Skeletal muscle tissue (tissue), 4 donors: ENCODE results near the gene ZCCHC2. TPM values are rescaled to one million over a fixed set of nuclear protein-coding genes. Genes with fewer than 3 reads are reported as not detected.

Source experiments
- H3K27ac ChIP-seq: one replicate; pipeline ENCODE4 v1.7.0; 2013; ENCODE audit warnings: mild to moderate bottlenecking, low read depth, low read length, inconsistent platforms
- H3K27me3 ChIP-seq, 3 donors: one replicate each; pipeline ENCODE4 v1.7.0; 2013; ENCODE audit warnings: low read length in 3 of 3; ENCODE audit not compliant: control insufficient read depth in 3 of 3, insufficient read depth in 3 of 3
- H3K36me3 ChIP-seq, 3 donors: one replicate each; pipeline ENCODE4 v1.7.0; 2013; ENCODE audit warnings: low read length in 3 of 3; ENCODE audit not compliant: control insufficient read depth in 3 of 3, insufficient read depth in 3 of 3
- H3K4me1 ChIP-seq, 3 donors: one replicate each; pipeline ENCODE4 v1.7.0; 2013; ENCODE audit warnings: low read length in 3 of 3, mild to moderate bottlenecking in 3 of 3; ENCODE audit not compliant: control insufficient read depth in 3 of 3, insufficient read depth in 3 of 3
- H3K4me3 ChIP-seq, 3 donors: one replicate each; pipeline ENCODE4 v1.7.0; 2013; ENCODE audit warnings: low read length in 3 of 3
- H3K9ac ChIP-seq, 3 donors: one replicate each; pipeline ENCODE4 v1.7.0; 2013; ENCODE audit warnings: low read length in 3 of 3, mild to moderate bottlenecking in 3 of 3, moderate library complexity in 2 of 3, low read depth in 1 of 3
- H3K9me3 ChIP-seq, 3 donors: one replicate each; pipeline ENCODE4 v1.7.0; 2013; ENCODE audit warnings: low read length in 3 of 3; ENCODE audit not compliant: control insufficient read depth in 3 of 3
- total RNA-seq: library from RNA; depleted of rRNA; stranded (reverse); fragments of >200 nt; gene quantifications from one replicate; pipeline ENCODE4 v1.2.3, GENCODE V29; 2014
- donor health status: Osteomylitis.

ZCCHC2 gene
- total RNA-seq: 7.8 TPM

GRCh38 chr18:62522504-62523254 lies at the start of gene ZCCHC2:
ZCCHC2 (plus strand) TSS chr18:62523025; CDS start chr18:62523425, 400 bp downstream.
- peaks cover 9 to 22% (median 12%) of the 10 kb centered on the region in 3 donors for H3K4me1 ChIP-seq
- peak within 1 kb of the TSS; percentile 99 for H3K27ac ChIP-seq
- peak within 1 kb of the TSS; percentile 97 to 99 (median 97) for H3K9ac ChIP-seq
- H3K36me3 ChIP-seq: no peaks in the 10 kb centered on the region
- no peaks in the 10 kb centered on the region for H3K27me3 ChIP-seq
- H3K9me3 ChIP-seq: no peaks in the 10 kb centered on the region
- H3K4me3 ChIP-seq: peak within 1 kb of the TSS; percentile 90 to 94 (median 92)

GRCh38 chr18:62479574-62479973 lies 43.3 kb upstream of the ZCCHC2 start:
- Histone ChIP-seq H3K36me3 (no peaks in the 10 kb centered on the region), H3K9me3 (no peaks in the 10 kb centered on the region), H3K27ac (no peak overlapping the region), H3K4me1 (no peaks in the 10 kb centered on the region), H3K27me3 (no peaks in the 10 kb centered on the region), H3K4me3 (no peak overlapping the region), H3K9ac (no peak overlapping the region)

GRCh38 chr18:62480927-62481326 lies 41.9 kb upstream of the ZCCHC2 start:
- Histone ChIP-seq H3K27ac (no peak overlapping the region), H3K4me3 (no peak overlapping the region), H3K36me3 (no peaks in the 10 kb centered on the region), H3K4me1 (no peaks in the 10 kb centered on the region), H3K27me3 (no peaks in the 10 kb centered on the region), H3K9ac (no peak overlapping the region), H3K9me3 (no peaks in the 10 kb centered on the region)

GRCh38 chr18:62484941-62485340 lies 37.9 kb upstream of the ZCCHC2 start:
- Histone ChIP-seq H3K9ac (no peak overlapping the region), H3K9me3 (no peaks in the 10 kb centered on the region), H3K27me3 (no peaks in the 10 kb centered on the region), H3K4me3 (no peak overlapping the region), H3K27ac (no peak overlapping the region), H3K36me3 (no peaks in the 10 kb centered on the region), H3K4me1 (no peaks in the 10 kb centered on the region)

- Histone ChIP-seq H3K36me3 (no peaks in the 10 kb centered on the region), H3K9ac (no peak overlapping the region), H3K4me3 (no peak overlapping the region), H3K4me1 (no peaks in the 10 kb centered on the region), H3K27me3 (no peaks in the 10 kb centered on the region), H3K9me3 (no peaks in the 10 kb centered on the region), H3K27ac (no peak overlapping the region)
These were observed 37.1 kb upstream of the ZCCHC2 start for GRCh38 chr18:62485684-62486083.

GRCh38 chr18:62486290-62486964 lies 36.4 kb upstream of the ZCCHC2 start:
- Histone ChIP-seq H3K4me1 (no peaks in the 10 kb centered on the region), H3K9ac (no peak overlapping the region), H3K27me3 (peaks cover 0 to 3% (median 0%) of the 10 kb centered on the region in 3 donors), H3K9me3 (no peaks in the 10 kb centered on the region), H3K27ac (no peak overlapping the region), H3K36me3 (no peaks in the 10 kb centered on the region), H3K4me3 (no peak overlapping the region)

- Histone ChIP-seq H3K27me3 (peaks cover 0 to 3% (median 3%) of the 10 kb centered on the region in 3 donors), H3K4me3 (no peak overlapping the region), H3K27ac (no peak overlapping the region), H3K9me3 (no peaks in the 10 kb centered on the region), H3K9ac (no peak overlapping the region), H3K36me3 (no peaks in the 10 kb centered on the region), H3K4me1 (no peaks in the 10 kb centered on the region)
These were observed 35.7 kb upstream of the ZCCHC2 start for GRCh38 chr18:62487161-62487560.

GRCh38 chr18:62490967-62491695 lies 31.7 kb upstream of the ZCCHC2 start:
- Histone ChIP-seq H3K27me3 (peaks cover 6 to 16% (median 6%) of the 10 kb centered on the region in 3 donors), H3K27ac (no peak overlapping the region), H3K36me3 (no peaks in the 10 kb centered on the region), H3K4me1 (no peaks in the 10 kb centered on the region), H3K9me3 (no peaks in the 10 kb centered on the region), H3K4me3 (no peak overlapping the region), H3K9ac (no peak overlapping the region)

- H3K4me3 ChIP-seq: no peak overlapping the region
- H3K27me3 ChIP-seq: peaks cover 6 to 16% (median 6%) of the 10 kb centered on the region in 3 donors
- no peaks in the 10 kb centered on the region for H3K36me3 ChIP-seq
- no peaks in the 10 kb centered on the region for H3K9me3 ChIP-seq
- no peaks in the 10 kb centered on the region for H3K4me1 ChIP-seq
- no peak overlapping the region for H3K9ac ChIP-seq
- no peak overlapping the region for H3K27ac ChIP-seq
These were observed 29.6 kb upstream of the ZCCHC2 start for GRCh38 chr18:62493033-62493862.
